ENCODE data around the gene FLYWCH2.
A peak's percentile ranks its signal among the peaks of the same experiment; 100 is the strongest.

FLYWCH2 gene

DNA sequence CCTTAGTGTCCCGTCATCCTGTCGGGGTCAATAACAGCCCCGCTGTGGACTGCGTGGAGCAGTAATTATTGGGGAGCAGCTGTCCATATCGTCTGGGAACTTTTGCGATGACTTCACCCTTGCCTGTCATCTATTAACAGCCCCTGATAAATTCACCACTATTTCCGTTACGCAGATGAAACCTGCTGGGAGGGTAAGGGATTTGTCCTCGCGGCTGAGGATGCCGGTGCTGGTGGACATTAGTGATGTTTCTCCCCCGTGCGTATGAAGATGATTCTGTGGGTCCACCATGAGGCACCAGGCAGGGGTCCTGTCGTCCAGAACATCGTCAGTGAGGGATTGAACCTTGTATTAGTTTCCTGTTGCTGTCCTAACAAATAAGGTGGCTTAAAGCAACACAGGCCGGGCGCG is 1.0 kb downstream of the FLYWCH2 start:
- DNase-seq, result no peak

DNA sequence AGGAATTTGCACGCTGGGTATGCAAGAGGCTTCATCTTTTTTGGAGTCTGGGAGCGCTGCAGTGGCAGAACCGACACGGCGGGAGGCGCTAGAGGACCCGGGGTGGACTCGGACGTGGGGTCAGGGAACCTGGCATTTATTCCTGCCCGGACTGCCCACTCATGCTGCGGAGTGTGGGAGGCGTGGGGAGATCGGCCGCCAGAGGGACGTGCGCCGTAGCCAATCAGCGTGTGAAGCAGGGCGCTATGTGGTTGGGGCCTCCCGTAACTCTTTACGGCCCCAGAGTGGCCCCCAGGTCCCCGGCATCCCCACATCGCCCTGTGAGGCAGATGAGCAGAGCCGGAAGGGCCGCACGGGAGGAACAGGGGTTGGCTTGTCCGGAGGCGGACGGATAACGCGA is 11.2 kb downstream of the FLYWCH2 start:
- DNase-seq, result no peak

- no peak for DNase-seq
These were observed 12.8 kb downstream of the FLYWCH2 start for GRCh38 chr16:2895813-2896212.

- no peak for DNase-seq
These were observed 13.5 kb downstream of the FLYWCH2 start for GRCh38 chr16:2896480-2897010.

- DNase-seq, result no peak
These were observed 14.1 kb downstream of the FLYWCH2 start for GRCh38 chr16:2897110-2897509.

DNA sequence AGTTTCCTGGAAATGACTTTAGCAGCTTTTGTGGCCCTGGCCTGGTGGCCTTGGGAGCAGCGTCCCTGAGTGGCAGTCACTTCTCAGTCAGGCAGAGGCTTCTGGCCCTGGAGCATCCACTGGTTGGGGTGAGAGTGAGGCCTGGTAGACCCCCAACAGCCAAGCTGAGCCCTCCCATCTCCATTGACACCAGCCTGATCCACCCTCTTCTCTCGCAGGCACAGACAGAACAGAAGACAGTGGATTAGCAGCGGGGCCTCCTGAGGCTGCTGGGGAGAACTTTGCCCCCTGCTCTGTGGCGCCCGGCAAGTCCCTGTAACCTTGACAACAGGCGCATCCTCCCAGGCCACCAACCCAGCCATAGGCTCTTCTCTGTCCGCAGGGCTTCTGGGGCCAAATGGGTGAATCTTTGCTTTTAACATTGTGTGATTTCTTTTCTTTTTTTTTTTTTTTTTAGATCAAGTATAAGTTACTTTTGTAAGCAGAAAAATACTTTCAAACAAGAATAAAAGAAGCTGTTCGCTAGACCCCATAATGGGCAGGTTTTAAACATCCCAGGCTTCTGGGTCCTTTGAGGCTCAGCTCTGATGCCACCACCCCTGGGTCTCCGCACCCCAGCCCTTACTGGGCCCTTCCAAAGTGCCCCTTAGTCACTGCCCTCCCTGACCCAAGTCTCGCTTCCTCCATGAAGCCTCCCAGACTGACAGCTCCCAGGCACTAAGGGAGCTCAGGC is 16.0 kb downstream of the FLYWCH2 start:
- no peak for DNase-seq

DNA sequence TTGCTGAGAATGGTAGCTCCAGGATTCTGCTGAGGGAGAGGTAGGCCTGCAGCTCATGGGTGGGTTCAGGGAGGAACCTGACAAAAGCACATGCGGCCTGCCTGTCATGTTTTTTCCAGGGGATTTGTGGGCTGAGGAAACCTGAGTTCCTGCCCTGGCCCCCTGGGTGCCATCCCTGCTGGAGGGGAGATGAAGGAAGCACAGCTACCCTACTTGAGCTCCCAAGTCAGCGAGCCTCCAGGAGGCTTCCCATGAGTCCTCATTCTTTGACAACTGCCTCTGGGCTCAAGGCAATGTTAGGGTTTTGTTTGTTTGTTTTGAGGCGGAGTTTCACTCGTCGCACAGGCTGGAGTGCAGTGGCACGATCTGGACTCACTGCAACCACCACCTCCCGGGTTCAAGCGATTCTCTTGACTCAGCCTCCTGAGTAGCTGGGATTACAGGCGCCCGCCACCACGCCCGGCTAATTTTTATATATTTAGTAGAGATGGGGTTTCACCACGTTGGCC is 16.6 kb downstream of the FLYWCH2 start:
- DNase-seq, result no peak

DNA sequence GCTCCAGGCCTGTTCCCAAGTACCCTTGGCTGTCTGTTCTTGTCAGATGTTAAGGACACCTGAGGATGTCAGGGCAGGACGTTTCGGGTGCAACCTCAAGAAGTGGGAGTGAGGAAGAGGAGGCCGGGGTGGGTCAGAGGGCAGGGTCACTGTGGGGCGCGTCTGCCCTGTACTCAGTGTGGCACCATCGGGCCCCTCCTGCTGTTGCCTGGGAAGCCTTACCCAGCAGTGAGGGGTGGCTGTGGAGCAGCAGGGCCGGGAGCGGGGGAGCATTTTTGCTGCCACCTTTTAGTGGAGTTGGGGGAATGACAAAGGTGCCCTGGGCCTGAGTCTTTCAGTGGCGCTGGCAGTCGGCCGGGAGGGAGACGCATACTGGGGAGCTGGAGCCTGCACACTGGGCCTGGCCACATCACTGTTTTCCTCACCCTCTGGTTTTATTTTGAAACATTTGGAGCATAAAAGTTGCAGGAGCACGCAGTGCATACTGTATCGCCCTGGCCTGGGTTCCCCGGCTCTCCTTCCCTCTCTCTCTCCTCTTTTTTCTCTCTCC is 17.6 kb downstream of the FLYWCH2 start:
- DNase-seq, result no peak

DNA sequence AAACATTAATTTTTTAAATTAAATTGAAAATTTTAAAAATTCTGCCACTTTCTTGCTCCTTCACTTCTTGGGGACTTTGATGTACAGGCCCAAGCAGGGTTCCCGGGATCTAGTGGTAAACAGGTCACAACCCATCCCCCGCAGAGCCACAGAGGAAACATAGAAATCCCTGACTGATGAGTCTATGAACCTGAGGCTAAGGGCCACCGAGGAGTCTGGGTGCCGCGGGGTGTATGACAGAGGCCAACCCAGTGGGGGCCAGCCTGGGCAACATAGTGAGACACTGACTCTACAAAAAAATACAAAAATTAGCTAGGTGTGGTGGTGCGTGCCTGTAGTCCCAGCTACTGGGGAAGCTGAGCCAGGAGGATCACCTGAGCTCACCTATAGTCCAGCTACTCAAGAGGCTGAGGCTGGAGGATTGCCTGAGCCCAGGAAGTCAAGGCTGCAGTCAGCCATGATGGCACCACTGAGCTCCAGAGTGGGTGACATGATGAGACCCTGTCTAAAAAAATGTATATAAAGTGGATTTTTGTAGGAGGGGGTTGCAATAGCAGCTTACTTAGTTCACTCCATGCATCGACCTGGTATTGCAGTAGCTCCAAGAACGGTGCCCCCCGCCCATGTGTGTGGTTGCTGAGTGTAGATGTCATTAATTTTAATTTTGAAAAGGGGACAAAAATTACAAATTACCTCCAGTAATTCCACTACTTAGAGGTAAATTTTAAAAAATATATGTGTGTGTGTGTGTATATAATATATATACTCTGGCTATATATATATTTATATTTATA is 19.5 kb downstream of the FLYWCH2 start:
- DNase-seq, result no peak

DNA sequence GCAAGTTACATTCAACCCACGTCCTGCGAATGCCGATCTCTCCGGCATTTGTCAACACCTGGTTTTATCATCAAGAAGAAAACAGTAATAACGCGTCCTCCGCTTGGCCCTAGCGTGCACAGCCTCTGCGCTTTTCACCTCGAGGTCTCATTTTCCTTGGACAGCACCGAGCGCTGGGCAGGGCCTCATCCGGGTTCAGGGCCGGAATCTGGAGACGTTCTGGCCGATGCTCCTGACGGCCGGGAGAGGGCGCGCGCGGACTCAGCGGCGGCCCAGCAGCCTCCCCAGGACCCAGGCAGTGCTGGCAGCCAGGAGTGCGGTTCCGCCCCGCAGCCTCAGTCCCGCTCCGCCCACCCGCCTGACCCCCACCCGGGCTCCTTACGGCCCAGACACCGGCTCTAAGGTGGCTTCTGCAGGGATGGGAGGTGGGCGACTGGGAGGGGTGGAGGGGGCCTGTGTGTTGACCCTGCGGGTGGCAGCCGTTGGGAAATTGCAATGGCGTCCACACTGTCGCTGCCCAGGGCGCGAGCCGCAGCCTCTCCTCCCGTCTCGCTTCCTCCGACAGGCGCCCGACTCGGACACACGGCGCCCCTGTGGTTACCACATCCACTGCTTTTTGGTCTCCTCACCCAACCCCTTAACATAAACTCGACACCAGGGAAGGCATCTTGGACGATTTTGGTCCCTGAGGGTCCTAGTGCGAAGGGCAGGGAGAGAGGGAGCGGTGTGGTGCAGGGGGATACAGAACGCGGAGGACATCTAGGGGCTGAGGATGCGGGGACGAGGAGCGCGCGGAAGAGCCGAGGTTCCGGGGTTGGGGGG is 21.3 kb downstream of the FLYWCH2 start:
- DNase-seq, result peak; percentile 93

DNA sequence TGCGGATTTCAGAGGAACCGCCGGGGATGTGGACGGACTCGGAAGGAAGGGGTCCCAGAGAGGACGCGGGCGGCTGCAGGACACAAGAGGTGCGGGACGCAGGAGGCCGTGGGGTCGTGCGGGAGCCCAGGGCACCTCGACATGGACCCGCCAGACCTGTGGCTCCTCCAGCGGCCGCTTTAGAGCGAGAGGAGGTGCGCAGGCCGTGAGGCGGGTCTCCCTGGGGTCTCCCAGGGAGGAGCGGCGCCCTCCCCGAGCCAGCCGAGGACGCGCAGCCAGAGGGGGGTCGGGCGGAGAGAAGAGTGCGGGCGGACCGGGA is 21.9 kb downstream of the FLYWCH2 start:
- DNase-seq, result no peak

DNA sequence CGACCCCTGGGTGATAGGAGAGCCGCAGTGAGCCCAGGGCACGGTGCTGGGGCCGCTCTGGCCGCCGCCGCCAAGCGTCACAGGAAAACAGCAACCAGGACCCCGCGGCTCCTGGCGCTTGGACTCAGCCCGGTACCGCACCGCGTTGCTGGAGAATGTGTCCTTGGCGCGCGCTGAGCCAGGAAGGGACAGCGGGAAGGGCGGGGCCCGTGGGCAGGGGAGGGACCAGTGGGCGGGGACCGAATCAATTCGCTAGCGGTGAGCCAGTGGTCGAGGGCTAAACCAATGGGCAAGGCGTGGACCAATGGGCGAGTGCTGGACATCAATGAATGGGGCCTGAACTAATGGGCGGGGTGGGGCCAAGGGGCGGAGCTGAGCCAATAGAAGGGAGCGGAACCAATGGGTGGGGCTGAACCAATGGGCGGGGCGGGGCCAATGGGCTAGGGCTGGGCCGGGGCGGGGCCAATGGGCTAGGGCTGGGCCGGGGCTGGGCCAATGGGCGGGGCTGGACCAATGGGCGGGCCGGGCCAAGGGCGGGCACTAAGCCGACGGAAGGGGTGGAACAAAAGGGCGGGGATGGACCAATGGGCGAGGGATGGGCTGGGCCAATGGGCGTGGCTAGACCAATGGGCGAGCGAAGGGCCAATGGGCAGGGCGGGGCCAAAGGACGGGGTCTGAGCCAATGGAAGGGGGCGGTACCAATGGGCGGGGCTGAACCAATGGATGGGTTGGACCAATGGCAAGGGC is 22.4 kb downstream of the FLYWCH2 start:
- DNase-seq, result peak; percentile 99

- no peak for DNase-seq
These were observed 23.0 kb downstream of the FLYWCH2 start for GRCh38 chr16:2905988-2906387.

- peak; percentile 70 for DNase-seq
These were observed 24.2 kb downstream of the FLYWCH2 start for GRCh38 chr16:2907084-2907753.

GRCh38 chr16:2910441-2910969 is 27.5 kb downstream of the FLYWCH2 start:
- peak; percentile 14 for DNase-seq

GRCh38 chr16:2911638-2912329 is 28.8 kb downstream of the FLYWCH2 start, which contains the start of gene FLYWCH1:
FLYWCH1 (plus strand) TSS chr16:2911931; CDS start chr16:2929686, 17,755 bp downstream.
- peak; percentile 98 for DNase-seq

GRCh38 chr16:2912330-2913199 is 29.6 kb downstream of the FLYWCH2 start:
- peak; percentile 54 for DNase-seq

GRCh38 chr16:2913603-2914002 is 30.6 kb downstream of the FLYWCH2 start:
- DNase-seq, result no peak

- no peak for DNase-seq
These were observed 31.2 kb downstream of the FLYWCH2 start for GRCh38 chr16:2914233-2914632.
